Esophagus (tissue), 2 donors: ENCODE results near the gene PDE2A. TPM values are rescaled to one million over a fixed set of nuclear protein-coding genes. Genes with fewer than 3 reads are reported as not detected.

Experiments used
- H3K27ac ChIP-seq, 2 donors: one replicate each; pipeline ENCODE4 v1.5.1; 2013; ENCODE audit warnings: low read depth in 2 of 2, mild to moderate bottlenecking in 2 of 2, inconsistent platforms in 1 of 2, low read length in 1 of 2, moderate library complexity in 1 of 2
- H3K27me3 ChIP-seq, 2 donors: one replicate each; pipeline ENCODE4 v1.6.1; 2013; ENCODE audit warnings: low read length in 2 of 2, control low read depth in 1 of 2, mild to moderate bottlenecking in 1 of 2; ENCODE audit not compliant: insufficient read depth in 2 of 2, control insufficient read depth in 1 of 2
- H3K36me3 ChIP-seq, 2 donors: one replicate each; pipeline ENCODE4 v1.6.1; 2013; ENCODE audit warnings: low read length in 1 of 2; ENCODE audit not compliant: control insufficient read depth in 2 of 2, insufficient read depth in 2 of 2
- H3K4me1 ChIP-seq, 2 donors: one replicate each; pipeline ENCODE4 v1.6.1; 2013; ENCODE audit warnings: low read length in 1 of 2; ENCODE audit not compliant: control insufficient read depth in 2 of 2, insufficient read depth in 2 of 2
- H3K4me3 ChIP-seq, 2 donors: one replicate each; pipeline ENCODE4 v1.5.1; 2013; ENCODE audit warnings: low read length in 2 of 2, mild to moderate bottlenecking in 2 of 2, low read depth in 1 of 2, moderate library complexity in 1 of 2
- H3K9me3 ChIP-seq, 2 donors: one replicate each; pipeline ENCODE4 v1.6.1; 2013; ENCODE audit warnings: mild to moderate bottlenecking in 2 of 2, low read depth in 1 of 2, low read length in 1 of 2, moderate library complexity in 1 of 2; ENCODE audit not compliant: control insufficient read depth in 2 of 2, insufficient read depth in 1 of 2
- WGBS, 2 donors: extraction: QIAGEN DNeasy Blood & Tissue Kit; methylation state at CpG; one replicate each; pipeline ENCODE4 v1.1.7; 2013; 5-methylcytosine and 5-hydroxymethylcytosine counted together
- polyA plus RNA-seq, 2 donors: library from polyadenylated mRNA; stranded (reverse); fragments of 200-250 nt; gene quantifications; one replicate each; pipeline ENCODE4 v1.2.3, GENCODE V29; 2013
- donor health status: healthy with polysubstance abuse.
- donor health status: Bipolar disorder and iron deficiency.

Gene PDE2A
- polyA plus RNA-seq, 2 donors = 6.9 to 7.6 TPM

DNA sequence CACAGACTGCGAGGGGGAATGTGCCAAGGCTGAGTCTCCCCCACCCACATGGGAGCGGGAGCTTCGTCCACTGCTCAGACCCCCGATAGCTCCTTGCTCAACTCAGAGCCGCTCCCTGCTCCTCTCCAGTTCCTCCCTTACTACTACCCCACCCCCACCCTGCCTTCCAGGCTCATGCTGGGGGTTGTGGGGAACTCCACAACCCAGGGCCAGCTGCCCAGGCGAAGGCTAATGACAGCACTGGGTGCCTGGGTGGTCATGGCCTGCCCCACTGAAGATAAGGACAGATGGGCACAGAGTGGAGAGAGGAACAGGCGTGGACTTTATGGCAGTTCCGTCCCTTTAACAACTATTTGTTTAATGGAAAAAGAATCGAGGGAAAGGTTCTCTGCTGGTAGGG lies 73.7 kb downstream of the PDE2A start:
- Histone ChIP-seq H3K36me3 (no peaks in the 10 kb centered on the region), H3K9me3 (no peaks in the 10 kb centered on the region), H3K4me1 (peaks cover 2 to 5% of the 10 kb centered on the region in 2 donors), H3K27me3 (no peaks in the 10 kb centered on the region), H3K27ac (no peak overlapping the region), H3K4me3 (no peak overlapping the region)
- 56 to 66% methylated on average over 9 of the region's 9 CpGs for WGBS, 2 donors

DNA sequence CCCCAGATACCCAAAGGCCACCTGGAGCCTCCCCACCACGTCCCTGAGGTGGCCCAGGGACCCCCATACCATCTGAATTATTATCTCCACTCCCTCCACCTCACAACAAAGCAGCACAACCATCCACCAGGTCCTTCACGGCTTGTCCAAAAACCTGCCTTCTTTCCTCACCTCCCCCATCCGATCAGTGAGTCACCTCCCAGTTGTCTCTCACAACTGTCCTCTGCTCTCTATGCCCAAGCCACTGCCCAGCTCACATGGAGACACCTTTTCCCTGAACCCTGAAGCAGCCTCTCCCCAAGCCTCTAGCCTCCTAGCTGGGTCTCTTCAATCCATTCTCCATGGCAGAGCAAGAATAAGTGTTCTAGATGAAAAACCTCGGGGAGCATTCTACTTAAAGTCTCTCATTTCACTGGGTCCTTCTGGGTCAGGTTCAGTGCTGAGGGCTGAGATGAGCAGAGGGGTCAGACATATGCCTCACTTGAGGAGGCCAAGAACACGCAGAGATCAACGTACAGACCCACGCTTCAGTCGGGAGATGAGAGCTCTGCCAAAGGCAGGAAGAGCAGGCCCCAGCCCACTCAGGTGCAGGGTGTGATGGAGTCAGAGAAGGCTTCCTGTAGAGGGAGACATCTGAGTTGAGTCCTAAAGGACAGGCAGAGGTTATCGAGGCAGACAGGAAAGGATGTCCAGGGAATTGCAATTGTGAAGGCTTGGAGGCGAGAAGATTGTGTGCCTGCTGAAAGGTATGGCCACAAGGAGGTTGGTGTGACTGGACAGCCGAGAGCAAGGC lies 74.7 kb downstream of the PDE2A start:
- H3K4me3 ChIP-seq = no peak overlapping the region
- no peaks in the 10 kb centered on the region for H3K27me3 ChIP-seq
- no peaks in the 10 kb centered on the region for H3K9me3 ChIP-seq
- H3K36me3 ChIP-seq = no peaks in the 10 kb centered on the region
- H3K4me1 ChIP-seq = peaks cover 2 to 3% of the 10 kb centered on the region in 2 donors
- H3K27ac ChIP-seq = no peak overlapping the region
- 73 to 76% methylated on average over 11 of the region's 11 CpGs for WGBS, 2 donors

DNA sequence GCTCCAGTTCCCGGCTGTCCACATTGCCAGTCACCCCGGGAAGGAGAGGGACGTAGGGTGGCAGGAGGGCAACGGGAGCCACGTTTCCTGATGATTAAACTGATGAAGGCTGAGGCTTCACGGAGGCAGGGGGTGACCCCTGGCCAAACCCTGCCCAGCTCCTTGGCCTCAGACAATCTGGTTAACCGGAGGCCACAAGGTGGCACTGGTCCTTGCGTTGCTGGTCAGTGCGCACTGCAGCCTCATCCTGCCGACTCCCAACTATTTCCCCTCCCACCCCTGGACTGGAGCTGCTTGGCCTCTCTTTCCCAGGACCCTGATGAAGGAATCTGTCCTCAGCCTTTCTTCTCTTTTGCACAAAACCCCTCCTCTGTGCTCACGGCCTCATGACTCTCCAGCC lies 75.3 kb downstream of the PDE2A start:
- Histone ChIP-seq H3K4me1 (peaks cover 2 to 3% of the 10 kb centered on the region in 2 donors), H3K9me3 (no peaks in the 10 kb centered on the region), H3K36me3 (no peaks in the 10 kb centered on the region), H3K4me3 (no peak overlapping the region), H3K27me3 (no peaks in the 10 kb centered on the region), H3K27ac (no peak overlapping the region)
- WGBS, 2 donors = 47 to 48% methylated on average over 11 of the region's 11 CpGs

DNA sequence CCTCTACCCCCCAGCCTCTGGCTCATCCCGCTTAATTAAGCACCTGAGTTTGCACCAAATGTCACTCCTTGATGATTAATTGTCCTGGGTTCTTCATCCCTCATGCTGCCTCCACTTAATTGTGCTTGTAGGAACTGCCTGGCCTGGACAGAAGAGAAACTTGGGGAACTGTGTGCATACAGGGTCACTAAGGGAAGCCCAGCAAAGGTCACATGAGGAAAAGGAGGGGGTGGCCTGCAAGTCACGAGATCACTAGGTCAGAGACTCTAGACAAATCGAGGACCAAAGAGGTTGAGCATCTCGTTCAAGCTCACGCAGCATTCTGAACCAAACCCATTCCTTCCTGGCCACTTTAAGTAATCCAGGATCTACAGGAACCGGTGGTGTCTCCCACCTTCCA lies 75.8 kb downstream of the PDE2A start:
- WGBS, 2 donors = 57 to 64% methylated on average over 6 of the region's 6 CpGs
- Histone ChIP-seq H3K4me1 (peaks cover 2 to 3% of the 10 kb centered on the region in 2 donors), H3K9me3 (no peaks in the 10 kb centered on the region), H3K27ac (no peak overlapping the region), H3K27me3 (no peaks in the 10 kb centered on the region), H3K36me3 (no peaks in the 10 kb centered on the region), H3K4me3 (no peak overlapping the region)

DNA sequence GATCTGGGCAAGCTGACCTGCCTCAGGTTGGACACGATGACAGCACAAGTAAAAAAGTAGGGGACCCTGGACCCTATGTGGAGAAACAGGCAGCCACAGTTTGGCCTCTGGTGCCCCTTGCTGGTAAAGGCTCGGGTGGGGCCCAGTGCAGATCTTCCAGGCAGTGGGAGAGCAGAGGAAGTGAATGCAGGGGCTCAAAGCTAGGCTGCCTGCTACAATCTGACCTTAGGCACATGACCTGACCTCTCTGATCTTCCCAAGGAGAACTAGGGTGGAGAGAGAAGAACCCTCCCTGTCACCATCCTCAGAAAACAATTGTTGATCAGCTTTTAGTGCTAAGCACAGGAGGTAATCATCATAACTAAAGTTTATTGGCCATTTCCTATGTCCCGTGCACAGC lies 76.5 kb downstream of the PDE2A start:
- no peak overlapping the region for H3K4me3 ChIP-seq
- 64 to 68% methylated on average over 3 of the region's 3 CpGs for WGBS, 2 donors

DNA sequence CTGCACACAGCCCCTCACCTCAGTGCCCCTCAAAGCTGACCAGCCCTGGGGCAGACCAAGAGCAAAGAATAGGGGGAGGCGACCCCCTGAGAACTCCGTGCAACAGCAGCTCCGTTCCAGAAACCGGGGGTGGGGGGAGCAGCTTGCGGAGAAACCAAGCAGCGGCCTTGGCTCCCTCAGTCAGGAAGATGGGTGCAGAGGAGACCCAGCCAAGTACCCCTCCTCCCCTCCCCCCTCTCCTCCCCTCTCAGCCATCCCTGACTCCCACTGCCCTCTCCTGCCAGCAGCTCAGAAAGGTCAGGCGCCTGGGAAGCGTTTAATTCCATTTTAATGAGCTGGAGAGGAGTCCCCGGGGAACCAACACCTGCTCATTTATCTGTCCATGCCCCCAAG lies 78.9 kb downstream of the PDE2A start:
- Histone ChIP-seq H3K36me3 (no peaks in the 10 kb centered on the region), H3K9me3 (no peaks in the 10 kb centered on the region), H3K27me3 (no peaks in the 10 kb centered on the region), H3K4me1 (peaks cover 0 to 2% of the 10 kb centered on the region in 2 donors), H3K4me3 (no peak overlapping the region), H3K27ac (no peak overlapping the region)
- WGBS, 2 donors = 61 to 70% methylated on average over 9 of the region's 9 CpGs

More for the DNA sequence above, 76.5 kb downstream of the PDE2A start:
- peaks cover 2 to 3% of the 10 kb centered on the region in 2 donors for H3K4me1 ChIP-seq
- H3K27me3 ChIP-seq = no peaks in the 10 kb centered on the region
- no peaks in the 10 kb centered on the region for H3K36me3 ChIP-seq
- H3K27ac ChIP-seq = no peak overlapping the region
- H3K9me3 ChIP-seq = no peaks in the 10 kb centered on the region

DNA sequence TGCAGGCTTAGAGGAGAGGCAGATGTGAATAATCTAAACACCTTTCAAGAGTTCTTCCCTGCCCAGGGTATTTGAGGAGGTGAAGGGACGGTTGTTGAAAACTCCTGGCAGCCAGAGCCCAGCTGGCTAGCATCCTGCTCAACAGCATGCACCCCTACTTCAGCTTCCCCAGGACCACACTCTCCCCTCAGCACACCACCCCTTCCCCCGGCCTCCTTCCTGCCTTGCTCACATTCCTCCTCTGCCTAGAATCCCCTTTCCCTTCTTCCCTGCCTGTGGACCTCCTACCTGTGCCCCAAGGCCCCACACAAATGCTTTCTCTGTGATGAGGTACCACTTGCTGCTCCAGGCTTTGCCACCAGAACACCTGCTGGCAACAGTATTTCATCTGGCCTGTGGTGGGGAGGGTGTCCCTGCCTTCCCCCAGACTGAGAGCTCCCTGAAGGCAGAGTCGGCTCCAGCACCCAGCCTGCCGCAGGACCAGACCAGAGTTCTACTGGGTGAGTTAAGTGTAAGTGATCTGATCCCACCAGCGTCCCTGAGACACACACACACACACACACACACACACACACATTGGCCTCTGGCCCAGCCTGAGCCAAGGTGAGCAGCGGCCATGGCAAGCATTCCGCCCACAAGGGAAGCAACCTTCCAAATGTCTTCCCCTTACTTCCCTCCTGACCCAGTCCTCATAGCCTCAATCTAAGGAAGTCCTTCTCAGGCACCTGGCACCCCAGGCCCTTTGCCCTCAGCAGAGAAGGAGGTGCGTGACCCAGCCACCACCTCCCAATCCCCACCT lies 79.5 kb downstream of the PDE2A start:
- Histone ChIP-seq H3K27me3 (no peaks in the 10 kb centered on the region), H3K9me3 (no peaks in the 10 kb centered on the region), H3K4me1 (peaks cover 1 to 2% of the 10 kb centered on the region in 2 donors), H3K27ac (no peak overlapping the region), H3K36me3 (no peaks in the 10 kb centered on the region), H3K4me3 (no peak overlapping the region)
- WGBS, 2 donors = 74 to 77% methylated on average over 8 of the region's 8 CpGs

DNA sequence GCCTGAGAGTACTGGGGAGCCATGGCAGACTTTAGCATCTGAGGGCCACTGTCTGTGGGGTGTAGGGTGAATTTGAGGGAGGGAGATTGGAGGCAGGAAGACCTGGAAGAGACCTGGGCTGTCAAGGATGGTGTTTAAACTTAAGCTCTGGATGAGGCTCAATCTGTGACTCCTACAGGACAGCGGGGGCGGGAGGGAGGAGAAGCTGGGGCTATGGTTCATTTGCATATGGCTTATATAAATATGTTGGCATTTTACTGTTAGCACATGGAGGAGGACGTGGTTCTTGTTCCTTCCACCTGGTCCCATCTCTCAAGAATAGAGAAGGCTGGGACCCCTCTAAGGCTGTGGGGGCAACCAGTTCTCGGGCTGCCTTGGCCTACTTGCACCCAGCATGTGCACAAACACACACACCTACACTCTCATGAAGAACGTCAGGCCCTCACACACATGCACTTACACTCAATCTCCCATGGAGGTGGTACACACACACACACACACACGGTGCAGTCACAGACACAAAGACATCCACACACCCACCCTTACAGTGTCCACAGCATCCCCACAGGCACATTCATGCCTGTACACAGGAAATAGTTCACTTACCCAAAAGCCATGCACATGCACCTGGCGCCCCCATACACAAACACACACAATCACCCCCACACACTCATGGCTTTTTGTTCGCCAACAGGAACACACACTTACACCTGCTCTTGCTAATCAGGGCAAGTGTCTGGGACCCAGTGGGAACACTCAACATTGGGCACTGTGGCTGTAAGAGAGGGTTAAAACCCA lies 81.3 kb downstream of the PDE2A start:
- WGBS, 2 donors = 85% methylated on average over 8 of the region's 8 CpGs

DNA sequence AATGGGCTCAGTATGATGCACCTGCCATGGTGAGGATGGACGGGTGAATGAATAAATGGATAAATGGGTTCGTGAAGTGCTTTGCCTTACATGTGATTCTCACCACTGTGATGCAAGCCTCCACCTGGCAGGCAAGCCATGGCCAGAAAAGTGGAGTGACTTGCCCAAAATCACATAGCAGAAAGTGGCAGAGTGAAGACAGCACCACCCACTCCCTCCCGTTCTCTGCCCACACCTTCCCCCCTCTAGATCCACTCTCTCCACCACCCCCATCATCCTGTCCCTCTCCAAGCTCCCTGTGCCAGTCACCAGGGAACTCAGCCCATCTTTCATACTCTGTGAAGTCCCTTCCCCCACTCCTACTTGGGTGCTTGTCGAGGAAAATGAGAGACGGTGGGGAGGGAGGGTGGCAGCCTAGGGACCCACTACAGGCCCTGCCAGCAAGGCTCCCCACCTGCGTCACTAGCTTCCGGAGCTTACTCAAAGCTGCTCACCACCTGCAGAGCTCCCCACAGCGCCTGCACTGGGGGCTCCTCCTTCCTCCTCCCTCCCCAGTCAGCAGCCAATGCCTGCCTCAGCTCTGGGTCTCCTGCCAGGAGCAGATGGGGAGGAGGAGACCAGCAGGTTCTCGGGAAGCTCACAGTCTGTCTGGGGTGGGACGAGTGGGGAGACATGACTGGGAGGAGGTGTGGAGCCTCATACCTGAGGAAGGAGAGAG lies 82.3 kb downstream of the PDE2A start:
- H3K9me3 ChIP-seq = no peaks in the 10 kb centered on the region
- peaks cover 0 to 2% of the 10 kb centered on the region in 2 donors for H3K4me1 ChIP-seq
- no peak overlapping the region for H3K27ac ChIP-seq
- H3K36me3 ChIP-seq = no peaks in the 10 kb centered on the region
- no peak overlapping the region for H3K4me3 ChIP-seq
- no peaks in the 10 kb centered on the region for H3K27me3 ChIP-seq
- 27 to 42% methylated on average over 10 of the region's 10 CpGs for WGBS, 2 donors

More for the DNA sequence above, 81.3 kb downstream of the PDE2A start:
- H3K9me3 ChIP-seq = no peaks in the 10 kb centered on the region
- no peak overlapping the region for H3K4me3 ChIP-seq
- no peak overlapping the region for H3K27ac ChIP-seq
- H3K27me3 ChIP-seq = no peaks in the 10 kb centered on the region
- H3K36me3 ChIP-seq = no peaks in the 10 kb centered on the region
- peaks cover 0 to 2% of the 10 kb centered on the region in 2 donors for H3K4me1 ChIP-seq
